Astrocyte of the spinal cord (primary cell): Measurements from ENCODE around the gene RBM15.

Experiments
- DNase-seq: peaks from one replicate; pipeline ENCODE4 v3.0.0; 2011; ENCODE audit warnings: low read depth, low spot score
- H3K4me3 ChIP-seq: 2 replicates; pipeline ENCODE4 v1.5.1; 2011; ENCODE audit warnings: low read depth, mild to moderate bottlenecking, low read length, moderate library complexity
- CTCF ChIP-seq: IDR thresholded peaks from 2 replicates; pipeline ENCODE4 v1.5.1; 2012; ENCODE audit warnings: low read depth, mild to moderate bottlenecking, low read length, inconsistent platforms
- in situ Hi-C: cut with HindIII; loops from 2 replicates; pipeline ENCODE4 v1.10.0; 2017; ENCODE audit warnings: low sequenced_read_pairs

The RBM15 gene

GRCh38 chr1:110383251-110383990 is 44.2 kb downstream of the RBM15 start:
- no peak overlapping the region for H3K4me3 ChIP-seq
- DNase-seq, result no peak
- TF ChIP-seq CTCF, result no peak
- in situ Hi-C loops, result no loop called here

- no peak for DNase-seq
- in situ Hi-C loops, result no loop called here
- no peak for TF ChIP-seq CTCF
- H3K4me3 ChIP-seq, result no peak overlapping the region
These were observed 45.6 kb downstream of the RBM15 start for GRCh38 chr1:110384581-110385321.

GRCh38 chr1:110385369-110385768 is 46.2 kb downstream of the RBM15 start:
- H3K4me3 ChIP-seq, result no peak overlapping the region
- in situ Hi-C loops, result no loop called here
- no peak for DNase-seq
- TF ChIP-seq CTCF, result no peak

GRCh38 chr1:110387048-110387754 is 48.0 kb downstream of the RBM15 start:
- TF ChIP-seq CTCF, result no peak
- in situ Hi-C loops, result no loop called here
- DNase-seq, result no peak
- no peak overlapping the region for H3K4me3 ChIP-seq

GRCh38 chr1:110390096-110390495 is 50.9 kb downstream of the RBM15 start:
- TF ChIP-seq CTCF, result no peak
- in situ Hi-C loops, result no loop called here
- H3K4me3 ChIP-seq, result peak overlapping the region; percentile 33
- DNase-seq, result peak; percentile 78

GRCh38 chr1:110390692-110391245 is 51.6 kb downstream of the RBM15 start, which contains the start of gene SLC16A4:
TSS of gene SLC16A4 (minus strand) at chr1:110391026. CDS start at chr1:110389323, 1,703 bp downstream.
- TF ChIP-seq CTCF, result no peak
- in situ Hi-C loops, result no loop called here
- DNase-seq, result peak; percentile 88
- peak within 1 kb of the TSS; percentile 33 for H3K4me3 ChIP-seq
